ENCODE results near the gene ILK. TPM values are rescaled to one million over a fixed set of nuclear protein-coding genes. Genes with fewer than 3 reads are reported as not detected.
A peak's percentile ranks its signal among the peaks of the same experiment; 100 is the strongest.

ILK gene
- total and polyA plus RNA-seq, 11 donors = 177 to 288 (median 222) TPM

DNA sequence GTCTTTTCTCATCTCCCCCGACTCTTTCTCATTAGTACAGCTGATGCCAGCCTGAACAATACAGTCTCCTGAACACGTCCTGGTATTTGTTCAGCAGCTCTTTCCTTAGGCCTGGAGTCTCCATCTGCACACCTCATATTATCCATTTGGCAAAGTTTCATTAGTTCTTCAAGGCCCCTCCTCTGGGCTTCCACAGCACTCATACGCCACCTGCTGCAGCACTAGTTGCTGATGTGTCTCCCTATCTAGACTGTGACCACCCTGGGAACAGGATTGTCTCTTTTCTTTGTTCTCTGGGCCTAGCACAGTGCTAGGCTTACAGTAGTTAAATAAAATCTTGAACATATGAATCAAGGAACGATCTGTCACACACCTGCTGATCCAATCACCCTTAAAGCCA is 34.9 kb downstream of the ILK start:
- 63 to 69% (median 67%) methylated on average over 4 of the region's 4 CpGs for WGBS, 4 donors
- TF ChIP-seq, protein P1, sequence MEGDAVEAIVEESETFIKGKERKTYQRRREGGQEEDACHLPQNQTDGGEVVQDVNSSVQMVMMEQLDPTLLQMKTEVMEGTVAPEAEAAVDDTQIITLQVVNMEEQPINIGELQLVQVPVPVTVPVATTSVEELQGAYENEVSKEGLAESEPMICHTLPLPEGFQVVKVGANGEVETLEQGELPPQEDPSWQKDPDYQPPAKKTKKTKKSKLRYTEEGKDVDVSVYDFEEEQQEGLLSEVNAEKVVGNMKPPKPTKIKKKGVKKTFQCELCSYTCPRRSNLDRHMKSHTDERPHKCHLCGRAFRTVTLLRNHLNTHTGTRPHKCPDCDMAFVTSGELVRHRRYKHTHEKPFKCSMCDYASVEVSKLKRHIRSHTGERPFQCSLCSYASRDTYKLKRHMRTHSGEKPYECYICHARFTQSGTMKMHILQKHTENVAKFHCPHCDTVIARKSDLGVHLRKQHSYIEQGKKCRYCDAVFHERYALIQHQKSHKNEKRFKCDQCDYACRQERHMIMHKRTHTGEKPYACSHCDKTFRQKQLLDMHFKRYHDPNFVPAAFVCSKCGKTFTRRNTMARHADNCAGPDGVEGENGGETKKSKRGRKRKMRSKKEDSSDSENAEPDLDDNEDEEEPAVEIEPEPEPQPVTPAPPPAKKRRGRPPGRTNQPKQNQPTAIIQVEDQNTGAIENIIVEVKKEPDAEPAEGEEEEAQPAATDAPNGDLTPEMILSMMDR (IDR thresholded peaks at IDR 0.05) = no peak
- TF ChIP-seq POLR2A (IDR thresholded peaks at IDR 0.05) = no peak
- Histone ChIP-seq H3K4me3 (no peak overlapping the region), H3K36me3 (peaks cover 0 to 23% (median 5%) of the 10 kb centered on the region in 9 donors), H3K27me3 (no peaks in the 10 kb centered on the region), H3K27ac (peak overlapping the region in 7 of 12 donors; percentile 2 to 47 (median 40)), H3K4me1 (peaks cover 0 to 77% (median 56%) of the 10 kb centered on the region in 12 donors), H3K9me3 (no peaks in the 10 kb centered on the region)
- ATAC-seq (no peak), DNase-seq (no peak)
- intact Hi-C loops (cut with DNase I) = loop anchor here in 1 of 10 donors (2.0 kb wide), 1 partner anchor 20 kb away; the partner anchor contains the start of gene TPP1

DNA sequence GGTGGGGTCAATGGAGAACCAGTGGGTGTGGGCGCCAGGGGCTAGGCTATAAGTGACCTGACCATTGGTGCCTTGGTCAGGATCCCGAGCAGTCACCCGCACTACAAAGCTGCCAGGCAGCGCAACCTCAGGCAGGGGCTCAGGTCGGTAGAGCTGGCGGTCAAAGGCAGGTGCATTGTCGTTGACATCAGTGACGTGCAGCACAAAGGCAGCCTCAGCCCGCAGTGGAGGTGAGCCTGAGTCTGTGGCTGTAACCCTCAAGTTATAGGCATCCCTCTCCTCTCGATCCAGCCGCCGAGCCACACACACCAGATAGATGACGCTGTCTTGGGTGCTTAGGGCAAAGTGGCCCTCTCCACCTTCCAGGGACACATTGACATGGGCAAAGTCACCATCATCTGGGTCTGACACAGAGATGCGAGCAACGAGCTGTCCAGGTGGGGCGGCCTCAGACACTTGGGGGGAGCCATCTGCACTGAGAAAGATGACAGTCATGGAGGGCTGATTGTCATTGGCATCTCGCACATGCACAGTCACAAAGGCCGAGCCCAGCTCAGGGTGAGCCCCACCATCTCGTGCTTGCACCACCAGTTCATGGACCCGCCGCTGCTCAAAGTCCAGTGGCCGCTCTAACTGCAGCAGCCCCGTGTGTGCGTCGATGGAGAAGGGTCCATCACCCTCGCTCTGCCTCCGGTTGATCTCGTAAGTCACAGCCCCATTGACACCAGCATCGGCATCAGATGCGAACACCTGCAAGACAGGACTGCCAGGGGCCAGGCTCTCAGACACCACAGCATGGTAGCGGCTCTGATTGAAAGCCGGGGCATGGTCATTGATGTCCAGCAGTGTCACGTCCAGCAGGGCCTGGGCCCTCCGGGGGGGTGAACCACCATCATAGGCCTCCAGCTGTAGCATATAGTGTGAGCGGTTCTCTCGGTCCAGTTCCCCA is 36.7 kb downstream of the ILK start:
- DNase-seq = peak in 1 of 5 donors; percentile 54
- WGBS, 4 donors = 95 to 97% (median 95%) methylated on average over 21 to 36 of the region's 36 CpGs
- intact Hi-C loops (cut with DNase I) = no loop called here
- no peak for ATAC-seq
- H3K27ac ChIP-seq = no peak overlapping the region
- H3K4me3 ChIP-seq = no peak overlapping the region
- TF ChIP-seq POLR2A (IDR thresholded peaks at IDR 0.05) = no peak
- TF ChIP-seq, protein P1 (IDR thresholded peaks at IDR 0.05) = no peak
- no peaks in the 10 kb centered on the region for H3K27me3 ChIP-seq
- H3K36me3 ChIP-seq = peaks cover 0 to 22% (median 0%) of the 10 kb centered on the region in 9 donors
- peaks cover 0 to 66% (median 45%) of the 10 kb centered on the region in 12 donors for H3K4me1 ChIP-seq
- no peaks in the 10 kb centered on the region for H3K9me3 ChIP-seq

- Histone ChIP-seq H3K9me3 (no peaks in the 10 kb centered on the region), H3K36me3 (peaks cover 0 to 22% (median 0%) of the 10 kb centered on the region in 9 donors), H3K4me3 (no peak overlapping the region), H3K27ac (no peak overlapping the region), H3K27me3 (no peaks in the 10 kb centered on the region), H3K4me1 (peaks cover 0 to 66% (median 45%) of the 10 kb centered on the region in 12 donors)
- 95 to 97% (median 96%) methylated on average over 24 to 26 of the region's 26 CpGs for WGBS, 4 donors
- ATAC-seq (no peak), DNase-seq (peak in 1 of 5 donors; percentile 54)
- intact Hi-C loops (cut with DNase I) = no loop called here
- TF ChIP-seq POLR2A (IDR thresholded peaks at IDR 0.05) = no peak
- TF ChIP-seq, protein P1 (IDR thresholded peaks at IDR 0.05) = no peak
These were observed 37.6 kb downstream of the ILK start for GRCh38 chr11:6640985-6641701.

DNA sequence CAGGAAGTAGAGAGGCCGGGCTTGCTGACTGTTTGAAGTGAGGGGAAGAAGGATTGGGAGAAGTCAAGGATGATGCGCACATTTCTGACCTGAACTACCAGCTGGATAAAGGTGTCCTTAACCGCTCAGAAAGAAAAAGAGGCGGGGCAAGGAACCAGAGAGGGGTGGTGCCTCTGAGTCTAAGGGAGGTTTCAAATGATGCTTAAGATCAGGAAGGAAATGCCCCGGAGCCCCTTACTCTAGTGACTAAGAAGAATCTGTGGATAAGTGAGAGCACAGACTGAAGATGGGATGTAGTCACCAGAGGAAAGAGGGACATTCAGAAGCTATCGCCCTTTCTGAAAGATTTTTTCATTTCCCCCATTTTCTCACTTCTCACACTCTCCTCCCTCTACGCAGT is 39.4 kb downstream of the ILK start:
- DNase-seq = no peak
- Histone ChIP-seq H3K9me3 (no peaks in the 10 kb centered on the region), H3K27ac (no peak overlapping the region), H3K27me3 (no peaks in the 10 kb centered on the region), H3K36me3 (peaks cover 0 to 22% (median 0%) of the 10 kb centered on the region in 9 donors), H3K4me1 (peaks cover 0 to 66% (median 46%) of the 10 kb centered on the region in 12 donors), H3K4me3 (no peak overlapping the region)
- intact Hi-C loops (cut with DNase I) = no loop called here
- WGBS, 4 donors = 85 to 89% (median 88%) methylated on average over 7 of the region's 7 CpGs
- TF ChIP-seq POLR2A (IDR thresholded peaks at IDR 0.05) = no peak
- TF ChIP-seq, protein P1 (IDR thresholded peaks at IDR 0.05) = no peak
- no peak for ATAC-seq

All from heart left ventricle (tissue), 16 donors.